SKM-1 (cell line): Measurements from ENCODE around the gene SMPD4.
"Not testable (repeated sequence)": the region's sequence is repeated elsewhere in the genome, so short reads cannot be mapped to it uniquely, and the experiment has no call there.

Source experiments
- DNase-seq: peaks from one replicate; lab custom pipeline; 2025; ENCODE audit not compliant: unreplicated experiment; lab: John Stamatoyannopoulos, UW

Gene SMPD4

DNA sequence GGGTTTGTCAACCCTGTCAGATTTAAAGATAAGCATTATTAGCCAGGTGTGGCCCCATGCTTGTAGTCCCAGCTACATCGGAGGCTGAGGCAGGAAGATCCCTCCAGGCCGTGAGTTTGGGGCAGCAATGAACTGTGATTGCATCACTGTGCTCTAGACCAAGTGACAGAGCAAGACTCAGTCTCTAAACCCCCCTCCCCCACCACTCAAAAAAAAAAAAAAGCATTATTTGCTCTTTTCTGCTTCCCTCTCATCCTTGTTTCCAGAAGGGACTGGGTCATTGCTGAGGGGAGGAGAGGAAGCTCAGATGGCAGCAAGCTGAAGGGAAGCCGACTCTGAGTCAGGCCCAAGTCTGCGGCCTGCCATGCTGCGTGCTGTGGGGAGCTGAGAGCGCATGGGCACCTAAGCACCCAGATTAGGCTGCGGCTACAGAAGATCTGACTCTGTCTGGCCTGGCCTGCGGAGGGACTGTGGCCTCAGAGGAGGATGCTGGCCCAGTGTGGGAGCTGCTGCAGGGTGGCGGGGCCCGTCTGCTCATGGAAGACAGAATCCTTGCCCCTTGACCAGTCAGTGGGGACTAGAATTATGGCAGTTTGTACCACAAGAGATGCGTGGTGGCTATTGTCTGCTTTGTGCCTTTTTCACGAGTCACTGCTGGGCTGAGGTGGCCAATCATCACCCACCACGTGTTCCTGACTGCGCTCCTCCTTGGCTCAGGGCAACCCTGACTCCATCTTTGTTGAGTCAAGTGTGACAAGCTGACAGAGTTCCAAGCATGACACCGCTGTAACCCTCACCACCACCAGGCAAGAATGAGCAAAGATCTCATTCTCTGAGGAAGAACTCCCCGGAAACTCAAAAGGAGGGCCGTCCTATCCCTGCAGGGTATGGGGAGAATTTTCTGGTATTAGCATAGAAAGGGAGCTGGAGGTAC, 6.7 kb upstream of the SMPD4 start:
- DNase-seq, result not testable (repeated sequence)

DNA sequence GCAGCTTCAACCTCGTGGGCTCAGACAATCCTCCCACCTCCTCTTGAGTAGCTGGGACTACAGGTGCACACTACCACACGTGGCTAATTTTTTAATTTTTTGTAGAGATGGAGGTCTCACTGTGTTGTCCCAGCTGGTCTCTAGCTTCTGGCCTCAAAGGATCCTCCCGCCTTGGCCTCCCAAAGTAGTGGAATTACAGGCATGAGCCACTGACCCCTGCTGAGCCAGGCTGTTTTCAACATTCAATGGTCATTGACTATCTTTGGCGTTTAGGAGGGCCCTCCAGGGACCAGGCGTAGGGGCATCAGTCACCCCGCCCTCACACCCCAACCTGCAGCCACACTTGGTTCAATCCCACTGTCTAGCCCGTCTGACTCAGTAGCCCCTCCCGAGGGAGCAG, 5.9 kb upstream of the SMPD4 start:
- no peak for DNase-seq

- DNase-seq, result no peak
Measured at GRCh38 chr2:130186391-130186790, 5.0 kb upstream of the SMPD4 start.

DNA sequence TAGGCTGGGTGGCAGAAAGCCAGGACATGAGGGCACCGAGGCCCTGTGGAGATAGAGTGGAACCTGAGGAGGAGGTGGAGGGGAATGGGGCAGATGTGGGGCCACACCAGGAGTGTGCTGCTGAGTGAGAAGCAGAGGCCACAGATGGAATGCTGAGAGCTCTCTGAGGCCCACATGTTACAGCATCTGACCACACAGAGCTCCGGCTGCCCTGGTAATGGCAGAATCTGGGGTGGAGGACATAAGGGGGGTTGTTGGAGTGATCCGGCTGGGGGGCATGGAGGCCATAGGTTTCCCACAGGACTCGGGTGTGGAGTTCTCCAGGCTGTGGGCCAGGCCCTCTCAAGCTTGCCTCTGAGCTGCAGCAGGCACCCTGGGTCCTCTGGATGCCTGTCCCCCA, 4.5 kb upstream of the SMPD4 start:
- DNase-seq, result no peak

- DNase-seq, result no peak
Measured at GRCh38 chr2:130185436-130185835, 4.0 kb upstream of the SMPD4 start.

- DNase-seq, result no peak
Measured at GRCh38 chr2:130183512-130184373, 2.3 kb upstream of the SMPD4 start.

DNA sequence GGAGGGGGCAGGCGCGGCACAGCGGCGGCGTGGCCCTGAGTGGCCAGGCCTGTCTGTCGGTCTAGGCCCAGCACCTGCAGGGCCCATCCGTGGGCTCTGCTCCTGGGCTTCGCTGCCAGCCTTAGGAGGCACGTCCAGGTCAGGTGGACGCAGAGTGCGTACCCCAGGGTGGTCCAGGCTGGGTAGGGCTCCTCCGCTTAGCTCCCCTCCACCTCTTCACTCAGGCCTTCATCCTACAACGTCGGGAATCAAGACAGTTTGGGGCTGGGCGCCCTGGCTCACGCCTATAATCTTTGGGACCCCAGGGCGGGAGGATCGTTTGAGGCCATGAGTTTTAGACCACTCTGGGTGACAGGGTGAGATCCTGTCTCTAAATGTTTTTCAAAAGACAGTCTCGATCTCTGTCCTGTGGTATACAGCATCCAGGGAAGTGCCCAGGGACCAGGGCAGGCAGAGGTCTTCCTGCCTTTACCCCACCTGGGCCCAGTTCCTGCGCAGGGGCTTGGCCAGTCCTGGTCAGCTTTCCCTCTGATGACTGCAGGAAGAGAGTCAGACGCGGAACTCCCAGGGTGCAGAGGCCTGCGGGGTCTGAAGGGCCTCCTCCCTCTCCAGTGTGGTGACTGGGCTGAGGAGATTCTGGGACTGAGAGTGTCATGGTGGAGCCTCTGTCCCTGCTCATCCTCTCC, 1.6 kb upstream of the SMPD4 start:
- DNase-seq, result not testable (repeated sequence)

- DNase-seq, result peak; percentile 67
Measured at GRCh38 chr2:130181880-130182682, 679 bp upstream of the SMPD4 start, which contains the start of gene MZT2B. Gene MZT2B (plus strand): TSS chr2:130182262. CDS start chr2:130182283, 21 bp downstream.

GRCh38 chr2:130180404-130181324, 738 bp downstream of the SMPD4 start:
- not testable (repeated sequence) for DNase-seq

DNA sequence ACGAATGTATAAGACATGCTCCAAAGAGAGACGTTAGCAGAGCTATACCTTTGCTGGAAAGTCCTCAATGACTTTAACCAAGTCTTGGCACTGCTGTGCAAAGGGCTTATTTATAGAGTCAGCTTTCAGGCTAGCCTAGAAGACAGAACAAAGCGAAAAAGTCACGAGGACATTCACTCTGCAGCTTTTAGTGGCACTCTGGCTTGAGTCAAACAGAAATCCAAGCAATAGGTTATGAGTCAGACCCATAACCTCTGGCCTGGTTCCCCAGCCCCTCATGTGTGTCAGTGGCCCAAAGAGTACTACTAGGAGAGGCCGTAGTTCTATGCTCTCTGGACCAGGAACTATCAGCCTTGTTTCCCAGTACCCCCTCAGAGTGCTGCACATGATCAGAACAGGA, 6.5 kb downstream of the SMPD4 start:
- DNase-seq, result not testable (repeated sequence)

DNA sequence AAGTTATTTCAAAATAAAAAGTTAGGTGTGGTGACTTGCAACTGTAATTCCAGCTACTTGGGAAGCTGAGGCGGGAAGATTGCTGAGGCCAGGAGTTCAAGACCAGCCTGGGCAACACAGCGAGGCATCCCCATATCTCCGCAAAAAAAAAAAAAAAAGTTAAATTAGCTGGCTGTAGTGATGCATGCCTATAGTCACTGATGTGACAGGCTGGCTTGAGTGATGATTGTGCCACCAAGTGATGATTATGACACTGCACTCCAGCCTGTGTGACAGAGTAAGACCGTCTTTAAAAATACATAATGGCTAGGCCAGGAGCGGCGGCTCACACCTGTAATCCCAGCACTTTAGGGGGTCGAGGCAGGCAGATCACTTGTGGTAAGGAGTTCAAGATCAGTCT, 11.5 kb downstream of the SMPD4 start:
- no peak for DNase-seq

DNA sequence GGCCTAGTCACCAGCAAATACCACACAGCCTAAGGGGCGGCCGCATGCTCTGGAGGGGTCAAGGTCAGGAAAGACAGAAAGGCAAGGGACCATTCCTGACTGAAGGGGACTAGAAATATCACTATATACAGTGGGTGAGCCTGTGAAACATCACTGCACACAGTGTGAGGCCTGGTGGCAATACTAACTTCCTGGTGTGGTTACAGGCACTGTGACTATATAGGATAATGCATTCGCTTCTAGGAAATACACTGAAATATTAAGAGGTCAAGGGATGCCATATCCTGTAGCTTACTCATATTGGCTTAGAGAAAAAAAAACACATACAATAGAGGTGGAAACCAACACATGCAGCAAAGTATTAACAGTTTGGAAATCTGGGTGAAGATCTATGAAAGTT, 12.2 kb downstream of the SMPD4 start:
- not testable (repeated sequence) for DNase-seq

DNA sequence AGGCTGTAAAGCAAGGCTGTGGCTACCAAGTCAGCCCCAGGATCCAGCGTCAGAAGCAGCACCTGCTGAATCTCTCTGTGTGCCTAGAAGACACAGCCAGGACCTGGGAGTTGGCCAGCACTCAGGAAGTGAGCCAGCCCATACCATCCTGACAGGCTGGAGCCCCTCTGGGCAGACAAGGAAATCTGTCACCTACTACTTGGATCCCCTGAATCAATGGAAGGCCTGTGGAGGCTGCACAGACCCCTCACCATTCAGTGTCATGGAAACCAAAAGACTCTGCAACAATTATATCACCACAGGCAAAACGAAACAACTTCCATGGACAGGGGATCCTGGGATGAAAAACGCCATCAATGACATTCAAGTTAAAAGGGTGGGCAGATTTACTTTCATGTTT, 14.8 kb downstream of the SMPD4 start:
- not testable (repeated sequence) for DNase-seq

- DNase-seq, result no peak
Measured at GRCh38 chr2:130165293-130166016, 15.9 kb downstream of the SMPD4 start.

GRCh38 chr2:130162968-130163367, 18.4 kb downstream of the SMPD4 start:
- no peak for DNase-seq

GRCh38 chr2:130162486-130162885, 18.9 kb downstream of the SMPD4 start:
- not testable (repeated sequence) for DNase-seq

- not testable (repeated sequence) for DNase-seq
Measured at GRCh38 chr2:130160838-130161705, 20.3 kb downstream of the SMPD4 start.

- DNase-seq, result no peak
Measured at GRCh38 chr2:130160131-130160530, 21.3 kb downstream of the SMPD4 start.
